Mucosa of stomach (tissue), 1 donor: Measurements from ENCODE around the gene CCDC63.
"Not testable (repeated sequence)": the region's sequence is repeated elsewhere in the genome, so short reads cannot be mapped to it uniquely, and the experiment has no call there.

Experiments
- H3K27me3 ChIP-seq: one replicate; pipeline ENCODE4 v1.7.0; 2013; ENCODE audit warnings: mild to moderate bottlenecking, low read length; ENCODE audit not compliant: control insufficient read depth, insufficient read depth
- H3K36me3 ChIP-seq: one replicate; pipeline ENCODE4 v1.7.0; 2013; ENCODE audit warnings: low read length; ENCODE audit not compliant: control insufficient read depth, insufficient read depth
- H3K4me1 ChIP-seq: one replicate; pipeline ENCODE4 v1.7.0; 2013; ENCODE audit warnings: mild to moderate bottlenecking, low read length; ENCODE audit not compliant: control insufficient read depth, insufficient read depth
- H3K4me3 ChIP-seq: one replicate; pipeline ENCODE4 v1.7.0; 2013; ENCODE audit warnings: low read length
- H3K9ac ChIP-seq: one replicate; pipeline ENCODE4 v1.7.0; 2013; ENCODE audit warnings: mild to moderate bottlenecking, low read length, moderate library complexity
- H3K9me3 ChIP-seq: one replicate; pipeline ENCODE4 v1.7.0; 2013; ENCODE audit warnings: mild to moderate bottlenecking, low read length, moderate library complexity; ENCODE audit not compliant: control insufficient read depth
- donor health status: Pancreatic carcinoma.

The CCDC63 gene

DNA sequence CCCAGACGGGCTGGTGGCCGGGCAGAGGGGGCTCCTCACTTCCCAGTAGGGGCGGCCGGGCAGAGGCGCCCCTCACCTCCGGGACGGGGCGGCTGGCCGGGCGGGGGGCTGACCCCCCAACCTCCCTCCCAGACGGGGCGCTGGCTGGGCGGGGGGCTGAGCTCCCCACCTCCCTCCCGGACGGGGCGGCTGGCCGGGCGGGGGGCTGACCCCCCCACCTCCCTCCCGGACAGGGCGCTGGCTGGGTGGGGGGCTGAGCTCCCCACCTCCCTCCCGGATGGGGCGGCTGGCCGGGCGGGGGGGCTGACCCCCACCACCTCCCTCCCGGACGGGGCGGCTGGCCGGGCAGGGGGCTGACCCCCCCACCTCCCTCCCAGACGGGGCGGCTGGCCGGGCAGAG is 103.7 kb downstream of the CCDC63 start:
- H3K36me3 ChIP-seq: not testable (repeated sequence)

DNA sequence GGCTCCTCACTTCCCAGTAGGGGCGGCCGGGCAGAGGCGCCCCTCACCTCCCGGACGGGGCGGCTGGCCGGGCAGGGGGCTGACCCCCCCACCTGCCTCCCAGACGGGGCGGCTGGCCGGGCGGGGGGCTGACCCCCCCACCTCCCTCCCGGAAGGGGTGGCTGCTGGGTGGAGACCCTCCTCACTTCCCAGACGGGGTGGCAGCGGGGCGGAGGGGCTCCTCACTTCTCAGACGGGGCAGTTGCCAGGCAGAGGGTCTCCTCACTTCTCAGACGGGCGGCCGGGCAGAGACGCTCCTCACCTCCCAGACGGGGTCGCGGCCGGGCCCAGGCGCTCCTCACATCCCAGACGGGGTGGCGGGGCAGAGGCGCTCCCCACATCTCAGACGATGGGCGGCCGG is 104.1 kb downstream of the CCDC63 start:
- not testable (repeated sequence) for H3K36me3 ChIP-seq, H3K9me3 ChIP-seq, H3K4me3 ChIP-seq, H3K9ac ChIP-seq, H3K27me3 ChIP-seq, H3K4me1 ChIP-seq

More for the DNA sequence above, 103.7 kb downstream of the CCDC63 start:
- H3K9ac ChIP-seq, H3K4me3 ChIP-seq, H3K9me3 ChIP-seq, H3K27me3 ChIP-seq, H3K4me1 ChIP-seq: not testable (repeated sequence)
